Measurements from ENCODE around the gene FXYD6. TPM values are rescaled to one million over a fixed set of nuclear protein-coding genes. Genes with fewer than 3 reads are reported as not detected.

The FXYD6 gene
- total and polyA plus RNA-seq, 2 donors (not counting 1 experiment from before 2014, with no cell fraction given): not detected

DNA sequence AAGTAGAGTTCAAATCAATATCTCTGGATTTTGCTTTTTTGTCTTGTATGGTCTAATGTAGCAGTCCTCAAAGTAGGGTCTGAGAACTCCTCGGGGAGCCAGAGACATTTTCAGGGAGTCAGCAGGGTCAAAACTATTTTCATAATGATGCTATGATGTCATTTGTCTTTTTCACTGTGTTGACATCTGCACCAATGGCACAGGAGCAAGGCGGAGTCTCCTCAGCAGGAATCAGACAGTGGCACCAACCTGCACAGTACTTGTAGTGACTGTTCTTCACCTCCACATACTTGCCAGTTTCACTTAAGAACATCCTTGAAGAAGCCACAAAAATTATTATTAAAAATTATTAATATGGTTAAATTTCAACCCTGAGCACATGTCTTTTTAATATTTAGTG, 14.9 kb upstream of the FXYD6 start:
- 100% methylated on average over 1 of the region's 2 CpGs for WGBS (ENCODE audit: insufficient coverage)
- Histone ChIP-seq H4K20me1 (ENCODE audit: control insufficient read depth, insufficient read depth, low read length, poor library complexity, severe bottlenecking) (no peaks in the 10 kb centered on the region), H3K36me3 (replicated peaks in 1 of 2; ENCODE audit: control extremely low read depth in 1 of 2, control insufficient read depth in 1 of 2, extremely low read depth in 1 of 2, insufficient read depth in 2 of 2, low read length in 1 of 2) (no peaks in the 10 kb centered on the region), H3K4me3 (ENCODE audit: control extremely low read depth in 1 of 5, extremely low read depth in 1 of 5, insufficient read depth in 1 of 5, low read depth in 2 of 5, low read length in 4 of 5) (no peak overlapping the region), H3K27ac (ENCODE audit: low read length in 2 of 2) (no peak overlapping the region), H2AFZ (ENCODE audit: insufficient read depth, low read depth, low read length, poor library complexity, severe bottlenecking) (no peak overlapping the region), H3K4me2 (replicated peaks; ENCODE audit: low read depth, low read length, poor library complexity, severe bottlenecking) (no peak overlapping the region), H3K27me3 (replicated peaks in 1 of 4; ENCODE audit: control extremely low read depth in 1 of 4, control insufficient read depth in 3 of 4, insufficient read depth in 4 of 4, low read length in 3 of 4) (peaks cover 0 to 13% (median 5%) of the 10 kb centered on the region in 4 experiments), H3K9me3 (ENCODE audit: control extremely low read depth in 1 of 3, control insufficient read depth in 2 of 3, insufficient read depth in 1 of 3, low read length in 2 of 3) (peaks cover 0 to 6% (median 1%) of the 10 kb centered on the region in 3 donors), H3K9ac (ENCODE audit: low read length) (no peak overlapping the region), H3K4me1 (ENCODE audit: control insufficient read depth in 2 of 2, insufficient read depth in 2 of 2, low read length in 2 of 2) (peaks cover 0 to 7% of the 10 kb centered on the region in 2 donors), H3K79me2 (ENCODE audit: control insufficient read depth, insufficient read depth, low read length) (no peaks in the 10 kb centered on the region)
- CTCF ChIA-PET: interaction anchor here (1.4 kb wide), 1 partner anchor 25 kb away, joined by 3 read pairs; no protein-coding TSS in a partner anchor
- peaks cover 32% of the 10 kb centered on the region for H3K27me3 Mint-ChIP-seq
- peaks cover 4% of the 10 kb centered on the region for H3K9me3 Mint-ChIP-seq (ENCODE audit: insufficient read depth)
- DNase-seq: no peak
- ATAC-seq (ENCODE audit: low read depth): no peak
- H3K4me1 Mint-ChIP-seq: peaks cover 8% of the 10 kb centered on the region
- intact Hi-C loops (cut with micrococcal nuclease): no loop called here
- H3K27ac Mint-ChIP-seq: no peak overlapping the region
- POLR2A ChIA-PET: no interaction called here
- H3K4me3 Mint-ChIP-seq: no peak overlapping the region
- TF ChIP-seq, protein P1, sequence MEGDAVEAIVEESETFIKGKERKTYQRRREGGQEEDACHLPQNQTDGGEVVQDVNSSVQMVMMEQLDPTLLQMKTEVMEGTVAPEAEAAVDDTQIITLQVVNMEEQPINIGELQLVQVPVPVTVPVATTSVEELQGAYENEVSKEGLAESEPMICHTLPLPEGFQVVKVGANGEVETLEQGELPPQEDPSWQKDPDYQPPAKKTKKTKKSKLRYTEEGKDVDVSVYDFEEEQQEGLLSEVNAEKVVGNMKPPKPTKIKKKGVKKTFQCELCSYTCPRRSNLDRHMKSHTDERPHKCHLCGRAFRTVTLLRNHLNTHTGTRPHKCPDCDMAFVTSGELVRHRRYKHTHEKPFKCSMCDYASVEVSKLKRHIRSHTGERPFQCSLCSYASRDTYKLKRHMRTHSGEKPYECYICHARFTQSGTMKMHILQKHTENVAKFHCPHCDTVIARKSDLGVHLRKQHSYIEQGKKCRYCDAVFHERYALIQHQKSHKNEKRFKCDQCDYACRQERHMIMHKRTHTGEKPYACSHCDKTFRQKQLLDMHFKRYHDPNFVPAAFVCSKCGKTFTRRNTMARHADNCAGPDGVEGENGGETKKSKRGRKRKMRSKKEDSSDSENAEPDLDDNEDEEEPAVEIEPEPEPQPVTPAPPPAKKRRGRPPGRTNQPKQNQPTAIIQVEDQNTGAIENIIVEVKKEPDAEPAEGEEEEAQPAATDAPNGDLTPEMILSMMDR (IDR thresholded peaks at IDR 0.05): no peak
- no peak for TF ChIP-seq EZH2 (IDR thresholded peaks at IDR 0.05; ENCODE audit: borderline replicate concordance, insufficient read depth, low read depth, low read length, poor library complexity, severe bottlenecking)

DNA sequence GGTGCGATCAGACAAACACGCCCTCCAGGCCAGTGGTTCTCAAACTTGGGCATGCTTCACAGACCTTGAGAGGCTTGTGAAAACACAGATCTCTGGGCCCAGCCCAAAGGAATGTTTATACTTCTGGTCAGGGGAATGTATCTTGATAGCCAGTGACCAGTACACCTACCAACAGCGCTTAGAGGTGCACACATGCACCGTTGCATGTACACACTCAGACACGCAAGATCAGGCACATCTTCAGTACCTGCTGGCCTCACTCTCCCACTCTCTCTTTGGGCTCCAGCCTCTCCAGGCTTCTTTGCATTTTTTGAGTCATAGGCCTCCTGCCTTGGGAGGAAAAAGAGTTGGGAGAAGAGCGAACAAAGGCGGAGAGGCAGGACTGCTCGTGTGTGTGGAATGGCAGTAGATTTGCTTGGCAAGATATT, 11.7 kb upstream of the FXYD6 start:
- ChIA-PET POLR2A (no interaction called here), CTCF (interaction anchor here (1.3 kb wide), 1 partner anchor 34 kb away, joined by 3 read pairs; no protein-coding TSS in a partner anchor)
- ATAC-seq (ENCODE audit: low read depth): no peak
- no peaks in the 10 kb centered on the region for H3K79me2 ChIP-seq (ENCODE audit: control insufficient read depth, insufficient read depth, low read length)
- Mint-ChIP-seq H3K27me3 (peaks cover 35% of the 10 kb centered on the region), H3K4me3 (no peak overlapping the region), H3K27ac (no peak overlapping the region), H3K4me1 (peaks cover 8% of the 10 kb centered on the region), H3K9me3 (ENCODE audit: insufficient read depth) (peaks cover 4% of the 10 kb centered on the region)
- H3K4me2 ChIP-seq (replicated peaks; ENCODE audit: low read depth, low read length, poor library complexity, severe bottlenecking): no peak overlapping the region
- H2AFZ ChIP-seq (ENCODE audit: insufficient read depth, low read depth, low read length, poor library complexity, severe bottlenecking): no peak overlapping the region
- 75% methylated on average over 4 of the region's 8 CpGs for WGBS (ENCODE audit: insufficient coverage)
- TF ChIP-seq, protein P1 (IDR thresholded peaks at IDR 0.05): no peak
- TF ChIP-seq EZH2 (IDR thresholded peaks at IDR 0.05; ENCODE audit: borderline replicate concordance, insufficient read depth, low read depth, low read length, poor library complexity, severe bottlenecking): no peak
- no peak for DNase-seq
- no peaks in the 10 kb centered on the region for H4K20me1 ChIP-seq (ENCODE audit: control insufficient read depth, insufficient read depth, low read length, poor library complexity, severe bottlenecking)
- H3K27me3 ChIP-seq (replicated peaks in 1 of 4; ENCODE audit: control extremely low read depth in 1 of 4, control insufficient read depth in 3 of 4, insufficient read depth in 4 of 4, low read length in 3 of 4): peaks cover 0 to 14% (median 6%) of the 10 kb centered on the region in 4 experiments
- peaks cover 0 to 7% of the 10 kb centered on the region in 2 donors for H3K4me1 ChIP-seq (ENCODE audit: control insufficient read depth in 2 of 2, insufficient read depth in 2 of 2, low read length in 2 of 2)
- H3K27ac ChIP-seq (ENCODE audit: low read length in 2 of 2): no peak overlapping the region
- H3K9ac ChIP-seq (ENCODE audit: low read length): no peak overlapping the region
- intact Hi-C loops (cut with micrococcal nuclease): no loop called here
- H3K9me3 ChIP-seq (ENCODE audit: control extremely low read depth in 1 of 3, control insufficient read depth in 2 of 3, insufficient read depth in 1 of 3, low read length in 2 of 3): peaks cover 0 to 6% (median 1%) of the 10 kb centered on the region in 3 donors
- no peaks in the 10 kb centered on the region for H3K36me3 ChIP-seq (replicated peaks in 1 of 2; ENCODE audit: control extremely low read depth in 1 of 2, control insufficient read depth in 1 of 2, extremely low read depth in 1 of 2, insufficient read depth in 2 of 2, low read length in 1 of 2)
- no peak overlapping the region for H3K4me3 ChIP-seq (ENCODE audit: control extremely low read depth in 1 of 5, extremely low read depth in 1 of 5, insufficient read depth in 1 of 5, low read depth in 2 of 5, low read length in 4 of 5)

Data from B cell (primary cell).